ENCODE data around the gene ERG. TPM values are rescaled to one million over a fixed set of nuclear protein-coding genes. Genes with fewer than 3 reads are reported as not detected.

ERG gene
- total RNA-seq, 2 experiments from 2014 or later = not detected

DNA sequence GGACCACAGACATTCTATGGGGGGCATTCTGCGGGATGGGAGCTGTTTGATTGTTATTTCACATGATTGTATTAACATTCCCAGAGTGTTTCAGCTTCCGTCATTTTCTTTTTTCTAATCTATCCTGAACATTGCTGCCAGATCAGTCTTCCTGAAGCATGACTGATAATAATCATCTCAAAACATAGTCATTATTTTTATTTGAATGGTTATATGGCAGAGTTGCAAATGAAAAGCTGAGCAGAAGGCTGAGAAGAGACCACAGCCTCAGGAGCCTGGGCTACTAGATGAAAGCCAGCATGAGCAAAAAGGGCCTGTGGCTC is 109.0 kb downstream of the ERG start:
- H3K27ac Mint-ChIP-seq = no peak overlapping the region

GRCh38 chr21:38388647-38389353 is 109.5 kb downstream of the ERG start:
- DNase-seq = no peak
- intact Hi-C loops (cut with micrococcal nuclease) = no loop called here
- Mint-ChIP-seq H3K4me1 (ENCODE audit: low read depth) (no peaks in the 10 kb centered on the region), H3K4me3 (no peak overlapping the region), H3K27me3 (peaks cover 7% of the 10 kb centered on the region), H3K27ac (no peak overlapping the region), H3K36me3 (no peaks in the 10 kb centered on the region), H3K9me3 (no peaks in the 10 kb centered on the region)
- ChIA-PET CTCF (interaction anchor here (0.8 kb wide), 1 partner anchor 837 kb away, joined by 3 read pairs; no protein-coding TSS in a partner anchor), POLR2A (no interaction called here)

More for the DNA sequence above, 109.0 kb downstream of the ERG start:
- ChIA-PET POLR2A (no interaction called here), CTCF (interaction anchor here (0.8 kb wide), 1 partner anchor 837 kb away, joined by 3 read pairs; no protein-coding TSS in a partner anchor)
- no peaks in the 10 kb centered on the region for H3K9me3 Mint-ChIP-seq
- no peaks in the 10 kb centered on the region for H3K36me3 Mint-ChIP-seq
- H3K4me3 Mint-ChIP-seq = no peak overlapping the region
- no peak for DNase-seq
- peaks cover 7% of the 10 kb centered on the region for H3K27me3 Mint-ChIP-seq
- intact Hi-C loops (cut with micrococcal nuclease) = no loop called here
- no peaks in the 10 kb centered on the region for H3K4me1 Mint-ChIP-seq (ENCODE audit: low read depth)

DNA sequence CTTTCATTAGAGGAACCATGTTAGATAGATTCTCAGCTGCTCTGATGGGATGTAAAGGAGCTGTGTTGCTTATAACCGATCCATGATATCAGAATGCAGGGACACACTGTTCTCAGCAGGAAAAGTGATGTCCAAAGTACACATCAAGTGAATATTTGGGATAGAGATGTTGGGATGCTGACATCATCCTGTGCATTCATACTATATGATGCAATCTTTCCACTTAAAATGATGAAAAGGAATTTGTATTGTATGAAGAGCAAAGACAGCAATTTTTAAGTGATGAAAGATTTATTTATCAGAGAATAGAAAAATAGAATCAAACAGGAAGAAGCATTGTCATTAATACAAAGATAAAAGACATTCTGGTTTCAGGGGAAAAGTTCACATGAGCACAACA is 110.1 kb downstream of the ERG start:
- POLR2A ChIA-PET = no interaction called here
- no peaks in the 10 kb centered on the region for H3K36me3 Mint-ChIP-seq
- H3K4me1 Mint-ChIP-seq (ENCODE audit: low read depth) = no peaks in the 10 kb centered on the region
- DNase-seq = no peak
- no peak overlapping the region for H3K27ac Mint-ChIP-seq
- peaks cover 8% of the 10 kb centered on the region for H3K27me3 Mint-ChIP-seq
- H3K9me3 Mint-ChIP-seq = no peaks in the 10 kb centered on the region
- CTCF ChIA-PET = no interaction called here
- intact Hi-C loops (cut with micrococcal nuclease) = no loop called here
- H3K4me3 Mint-ChIP-seq = no peak overlapping the region

DNA sequence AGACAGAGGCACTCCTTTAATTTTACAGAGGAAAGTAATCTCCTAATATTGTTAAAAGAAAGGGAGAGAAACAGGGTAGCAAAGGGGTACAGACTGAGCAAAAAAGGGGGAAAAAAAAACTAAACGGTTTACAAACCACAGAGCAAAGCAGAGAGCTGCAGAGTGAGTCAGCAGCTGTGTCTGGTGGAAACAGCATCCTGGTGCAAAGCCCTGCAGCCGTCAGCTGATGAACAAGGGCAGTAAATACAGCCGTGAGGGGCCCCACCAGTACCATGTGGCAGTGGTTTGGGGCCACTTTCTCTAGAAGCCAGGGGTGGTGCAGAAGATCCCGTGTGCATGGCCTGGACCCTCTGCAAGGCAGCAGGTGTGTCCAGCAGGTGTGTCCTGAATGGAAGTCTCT is 111.3 kb downstream of the ERG start:
- Mint-ChIP-seq H3K4me1 (ENCODE audit: low read depth) (no peaks in the 10 kb centered on the region), H3K9me3 (no peaks in the 10 kb centered on the region), H3K27ac (no peak overlapping the region), H3K4me3 (no peak overlapping the region), H3K27me3 (peaks cover 6% of the 10 kb centered on the region), H3K36me3 (no peaks in the 10 kb centered on the region)
- ChIA-PET POLR2A (no interaction called here), CTCF (no interaction called here)
- DNase-seq = peak; percentile 10
- intact Hi-C loops (cut with micrococcal nuclease) = no loop called here

GRCh38 chr21:38385427-38386175 is 112.7 kb downstream of the ERG start:
- no peak for DNase-seq
- Mint-ChIP-seq H3K4me1 (ENCODE audit: low read depth) (no peaks in the 10 kb centered on the region), H3K27ac (no peak overlapping the region), H3K36me3 (no peaks in the 10 kb centered on the region), H3K27me3 (peaks cover 6% of the 10 kb centered on the region), H3K4me3 (no peak overlapping the region), H3K9me3 (no peaks in the 10 kb centered on the region)
- intact Hi-C loops (cut with micrococcal nuclease) = no loop called here
- ChIA-PET CTCF (no interaction called here), POLR2A (no interaction called here)

- CTCF ChIA-PET = interaction anchor here (0.7 kb wide), 1 partner anchor 684 kb away, joined by 3 read pairs; no protein-coding TSS in a partner anchor
- no peaks in the 10 kb centered on the region for H3K36me3 Mint-ChIP-seq
- no peak overlapping the region for H3K27ac Mint-ChIP-seq
- no peak overlapping the region for H3K4me3 Mint-ChIP-seq
- H3K9me3 Mint-ChIP-seq = no peaks in the 10 kb centered on the region
- intact Hi-C loops (cut with micrococcal nuclease) = no loop called here
- no peaks in the 10 kb centered on the region for H3K4me1 Mint-ChIP-seq (ENCODE audit: low read depth)
- DNase-seq = no peak
- POLR2A ChIA-PET = no interaction called here
- peaks cover 6% of the 10 kb centered on the region for H3K27me3 Mint-ChIP-seq
Observed at GRCh38 chr21:38384675-38385426, 113.4 kb downstream of the ERG start.

- intact Hi-C loops (cut with micrococcal nuclease) = no loop called here
- ChIA-PET POLR2A (no interaction called here), CTCF (no interaction called here)
- DNase-seq = no peak
- Mint-ChIP-seq H3K27me3 (peaks cover 6% of the 10 kb centered on the region), H3K36me3 (no peaks in the 10 kb centered on the region), H3K27ac (no peak overlapping the region), H3K4me1 (ENCODE audit: low read depth) (no peaks in the 10 kb centered on the region), H3K4me3 (no peak overlapping the region), H3K9me3 (no peaks in the 10 kb centered on the region)
Observed at GRCh38 chr21:38384238-38384560, 114.1 kb downstream of the ERG start.

GRCh38 chr21:38383411-38384237 is 114.7 kb downstream of the ERG start:
- intact Hi-C loops (cut with micrococcal nuclease) = no loop called here
- Mint-ChIP-seq H3K4me3 (no peak overlapping the region), H3K4me1 (ENCODE audit: low read depth) (no peaks in the 10 kb centered on the region), H3K36me3 (no peaks in the 10 kb centered on the region), H3K27me3 (peaks cover 6% of the 10 kb centered on the region), H3K27ac (no peak overlapping the region), H3K9me3 (no peaks in the 10 kb centered on the region)
- CTCF ChIA-PET = no interaction called here
- DNase-seq = no peak
- POLR2A ChIA-PET = no interaction called here

DNA sequence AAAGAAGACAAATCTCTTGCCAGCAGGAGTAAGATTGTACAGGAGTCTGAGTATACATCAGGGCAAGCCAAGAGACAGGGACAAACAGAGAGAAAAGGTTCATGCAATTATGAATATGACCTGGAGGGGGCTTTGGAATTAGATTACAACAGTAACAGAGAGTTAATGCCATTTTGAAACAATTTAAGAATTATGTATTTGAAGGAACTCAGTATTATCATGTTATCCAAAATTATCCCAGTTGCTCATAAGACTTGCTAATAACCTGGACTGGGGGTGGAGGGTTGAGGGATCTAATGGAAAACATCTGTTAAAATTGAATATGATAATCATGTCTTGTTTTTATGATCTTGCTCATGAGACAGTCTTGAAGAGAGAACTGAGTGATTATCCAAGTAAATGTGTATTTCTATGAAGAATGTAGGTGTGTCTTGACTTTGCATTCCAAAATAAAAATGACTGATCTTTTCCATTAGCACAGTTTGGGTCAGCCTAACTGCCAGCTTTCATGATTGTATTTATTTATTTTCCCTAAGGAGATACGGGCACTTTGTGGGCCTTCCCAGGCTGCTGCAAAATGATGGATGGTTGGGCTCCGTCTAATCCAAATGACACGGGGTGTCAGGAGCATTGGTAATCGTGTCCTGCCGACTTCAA is 117.7 kb downstream of the ERG start:
- DNase-seq = no peak
- ChIA-PET POLR2A (no interaction called here), CTCF (no interaction called here)
- intact Hi-C loops (cut with micrococcal nuclease) = no loop called here
- H3K9me3 Mint-ChIP-seq = no peaks in the 10 kb centered on the region
- H3K4me3 Mint-ChIP-seq = no peak overlapping the region
- H3K27me3 Mint-ChIP-seq = peaks cover 8% of the 10 kb centered on the region
- no peak overlapping the region for H3K27ac Mint-ChIP-seq
- no peaks in the 10 kb centered on the region for H3K4me1 Mint-ChIP-seq (ENCODE audit: low read depth)
- H3K36me3 Mint-ChIP-seq = no peaks in the 10 kb centered on the region

DNA sequence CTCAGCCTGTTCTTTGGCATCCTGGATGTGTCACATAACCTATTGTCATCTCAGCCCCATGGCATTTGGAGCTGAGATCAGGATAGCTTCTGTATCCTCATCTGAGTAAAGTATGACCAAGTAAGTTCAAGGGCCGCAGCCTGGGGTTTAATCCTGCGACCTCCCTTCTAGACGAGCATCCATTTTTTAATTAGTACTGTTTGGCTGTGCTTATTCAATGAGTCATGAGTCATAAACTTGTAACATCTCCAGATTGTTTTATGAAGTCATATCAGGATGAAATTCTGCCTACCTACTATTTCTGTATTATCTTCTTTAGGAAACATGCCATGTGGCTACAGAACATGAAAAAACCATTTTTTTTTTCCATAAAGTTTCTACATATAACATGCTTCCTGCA is 119.1 kb downstream of the ERG start:
- Mint-ChIP-seq H3K27ac (no peak overlapping the region), H3K9me3 (no peaks in the 10 kb centered on the region), H3K4me1 (ENCODE audit: low read depth) (no peaks in the 10 kb centered on the region), H3K4me3 (no peak overlapping the region), H3K36me3 (no peaks in the 10 kb centered on the region), H3K27me3 (peaks cover 8% of the 10 kb centered on the region)
- CTCF ChIA-PET = no interaction called here
- no peak for DNase-seq
- intact Hi-C loops (cut with micrococcal nuclease) = no loop called here
- POLR2A ChIA-PET = no interaction called here

DNA sequence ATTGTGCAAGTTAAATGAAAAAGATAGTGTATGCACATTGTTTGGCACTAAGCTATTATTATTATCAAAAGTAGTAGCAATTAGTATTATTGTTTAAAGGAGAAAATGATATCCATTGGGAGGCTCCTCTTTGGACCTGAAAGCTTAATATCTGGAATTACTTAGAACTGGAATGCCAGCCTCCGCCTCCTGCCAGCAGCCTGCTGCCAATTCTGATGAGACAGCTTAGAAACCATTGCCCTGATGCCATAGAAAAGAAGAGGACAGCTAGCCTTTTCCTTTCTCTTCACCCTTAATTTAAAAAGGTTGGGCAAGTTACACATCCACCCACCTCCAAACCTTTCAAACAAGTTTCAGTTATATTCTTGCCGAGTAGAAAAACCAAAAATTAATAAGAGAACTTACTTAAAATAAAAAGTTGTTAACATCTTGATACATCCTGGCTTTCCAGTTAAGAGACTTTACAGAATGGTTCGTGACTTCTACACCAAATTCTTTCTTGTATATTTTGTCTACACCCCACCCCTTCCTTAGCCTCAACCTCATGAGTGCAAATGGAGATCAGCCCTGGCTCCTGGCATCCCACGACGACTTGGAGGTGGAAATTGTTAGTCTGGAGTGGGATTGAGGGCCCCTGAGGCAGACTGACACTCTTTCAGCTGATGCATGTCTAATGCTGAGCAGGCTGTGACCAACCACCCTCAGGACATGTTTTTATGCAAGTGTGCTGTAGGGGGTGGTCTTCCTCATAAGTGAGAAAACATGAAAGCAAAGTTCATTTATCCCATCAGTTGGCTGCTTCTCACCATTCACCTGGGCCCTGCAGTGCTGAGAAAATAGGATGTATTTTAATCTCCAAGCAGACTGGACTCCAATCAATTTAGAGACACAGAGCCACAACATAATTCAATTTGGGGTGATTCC is 120.8 kb downstream of the ERG start:
- Mint-ChIP-seq H3K4me3 (no peak overlapping the region), H3K4me1 (ENCODE audit: low read depth) (no peaks in the 10 kb centered on the region), H3K36me3 (no peaks in the 10 kb centered on the region), H3K27me3 (peaks cover 4% of the 10 kb centered on the region), H3K9me3 (no peaks in the 10 kb centered on the region), H3K27ac (no peak overlapping the region)
- ChIA-PET CTCF (no interaction called here), POLR2A (no interaction called here)
- DNase-seq = no peak
- intact Hi-C loops (cut with micrococcal nuclease) = no loop called here

Measured in activated CD4-positive, alpha-beta memory T cell treated with anti-CD3 and anti-CD28 coated beads for 36 hours (primary cell).